GM10248 (cell line): ENCODE measurements around the gene KIRREL3.

Source experiments
- CTCF ChIA-PET: fragments of 300-600 bp; sonication (Branson Sonifier 250); formaldehyde crosslinking; extraction: SDS; loops from one replicate; lab custom pipeline; 2021; ENCODE audit warnings: antibody characterized with exemption; lab: Yijun Ruan, JAX
- POLR2A ChIA-PET: fragments of 350-650 bp; sonication (Branson Sonifier 250); formaldehyde crosslinking; extraction: SDS; loops from one replicate; lab custom pipeline; 2020; ENCODE audit warnings: antibody characterized with exemption; lab: Yijun Ruan, JAX
- DNase-seq: peaks from one replicate; pipeline ENCODE4 v3.0.0; 2012; ENCODE audit errors: extremely low spot score
- CTCF ChIP-seq: IDR thresholded peaks from 2 replicates; pipeline ENCODE4 v1.5.1; 2012; ENCODE audit warnings: mild to moderate bottlenecking, low read depth; ENCODE audit errors: extremely low read depth, missing control alignments, control extremely low read depth

The KIRREL3 gene

GRCh38 chr11:126594921-126595367 lies 405.6 kb downstream of the KIRREL3 start:
- DNase-seq: no peak
- TF ChIP-seq CTCF: no peak
- ChIA-PET CTCF (interaction anchor here (1.1 to 1.2 kb wide), 2 partner anchors 8 to 13 kb away, joined by 3 to 4 read pairs; no protein-coding TSS in a partner anchor), POLR2A (no interaction called here)

- POLR2A ChIA-PET: no interaction called here
- no peak for TF ChIP-seq CTCF
- CTCF ChIA-PET: interaction anchor here (1.1 to 3.6 kb wide), 2 partner anchors 14 to 112 kb away, joined by 3 to 11 read pairs; no protein-coding TSS in a partner anchor
- no peak for DNase-seq
These were observed 407.8 kb downstream of the KIRREL3 start for GRCh38 chr11:126592496-126593410.

- POLR2A ChIA-PET: no interaction called here
- TF ChIP-seq CTCF: no peak
- CTCF ChIA-PET: interaction anchor here (1.1 to 3.6 kb wide), 2 partner anchors 14 to 111 kb away, joined by 3 to 11 read pairs; no protein-coding TSS in a partner anchor
- DNase-seq: no peak
These were observed 408.5 kb downstream of the KIRREL3 start for GRCh38 chr11:126591966-126592489.

- no peak for TF ChIP-seq CTCF
- ChIA-PET POLR2A (no interaction called here), CTCF (interaction anchor here (3.6 kb wide), 1 partner anchor 17 kb away, joined by 11 read pairs; no protein-coding TSS in a partner anchor)
- DNase-seq: no peak
These were observed 411.1 kb downstream of the KIRREL3 start for GRCh38 chr11:126589492-126589803.

- ChIA-PET POLR2A (no interaction called here), CTCF (interaction anchor here (3.6 kb wide), 1 partner anchor 17 kb away, joined by 11 read pairs; no protein-coding TSS in a partner anchor)
- DNase-seq: no peak
- no peak for TF ChIP-seq CTCF
These were observed 411.7 kb downstream of the KIRREL3 start for GRCh38 chr11:126588630-126589491.

GRCh38 chr11:126587541-126587940 lies 413.0 kb downstream of the KIRREL3 start:
- ChIA-PET POLR2A (no interaction called here), CTCF (no interaction called here)
- DNase-seq: no peak
- no peak for TF ChIP-seq CTCF
